Activated CD4-positive, alpha-beta T cell treated with anti-CD3 and anti-CD28 coated beads for 36 hours (primary cell): Measurements from ENCODE around the gene IGF2R. TPM values are rescaled to one million over a fixed set of nuclear protein-coding genes. Genes with fewer than 3 reads are reported as not detected.
A peak's percentile ranks its signal among the peaks of the same experiment; 100 is the strongest.

Experiments
- ATAC-seq: fragments of 200-7000 bp; cut with Tn5 transposase; one replicate; pipeline ENCODE4 v1.10.0; 2021; ENCODE audit warnings: mild to moderate bottlenecking, moderate library complexity
- CTCF ChIA-PET: fragments of 350-600 bp; sonication (Branson Sonifier 250); formaldehyde crosslinking; loops from one replicate; lab custom pipeline; 2021; ENCODE audit warnings: antibody characterized with exemption; lab: Charles Lee
- POLR2A ChIA-PET: fragments of 350-600 bp; sonication (Branson Sonifier 250); formaldehyde crosslinking; loops from one replicate; lab custom pipeline; 2021; ENCODE audit warnings: antibody characterized with exemption, inconsistent platforms; lab: Charles Lee
- DNase-seq: peaks from one replicate; pipeline ENCODE4 v3.0.0-alpha.2; 2020
- H3K27ac Mint-ChIP-seq: one replicate; pipeline ENCODE4 v1.8.0; 2021; ENCODE audit warnings: mixed read lengths
- H3K27me3 Mint-ChIP-seq: one replicate; pipeline ENCODE4 v1.8.0; 2021; ENCODE audit warnings: mixed read lengths
- H3K36me3 Mint-ChIP-seq: one replicate; pipeline ENCODE4 v1.8.0; 2021; ENCODE audit warnings: low read depth, mixed read lengths
- H3K4me1 Mint-ChIP-seq: one replicate; pipeline ENCODE4 v1.8.0; 2021; ENCODE audit warnings: mixed read lengths
- H3K4me3 Mint-ChIP-seq: one replicate; pipeline ENCODE4 v1.8.0; 2021; ENCODE audit warnings: mild to moderate bottlenecking, moderate library complexity, mixed read lengths
- H3K9me3 Mint-ChIP-seq: one replicate; pipeline ENCODE4 v1.8.0; 2021; ENCODE audit warnings: low read depth, mixed read lengths
- intact Hi-C, 2 experiments: fragments of 100-400 bp; cut with DNase I in 1 of 2; cut with micrococcal nuclease in 1 of 2; formaldehyde crosslinking; loops; one replicate each; pipeline versions ENCODE4 v1.14.2 to v1.15.1; 2022 to 2024; cut with DNase I, micrococcal nuclease
- total RNA-seq, 2 experiments: library from RNA; stranded (reverse); gene quantifications; one replicate each; pipeline ENCODE4 v1.2.3, GENCODE V29; 2021

Gene IGF2R
- total RNA-seq, 2 experiments from 2014 or later: 55.6 to 65.6 TPM

DNA sequence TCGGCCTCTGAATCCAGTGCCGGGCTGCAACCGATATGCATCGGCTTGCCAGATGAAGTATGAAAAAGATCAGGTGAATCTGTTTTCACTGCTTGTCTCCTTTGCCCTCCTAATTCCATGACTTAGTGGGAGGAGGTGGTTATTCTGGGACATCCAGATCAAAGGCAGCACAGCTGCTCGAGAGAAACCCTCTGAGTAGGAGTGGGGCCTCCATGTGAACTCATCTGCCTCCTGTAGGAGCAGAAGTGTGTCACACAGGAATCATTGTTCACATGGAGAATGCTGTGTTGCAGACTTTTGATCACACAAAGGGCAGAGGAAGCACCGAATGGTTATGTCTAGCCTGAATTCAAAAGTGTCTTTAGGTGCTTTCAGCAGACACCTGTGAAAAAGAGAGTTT, 79.6 kb downstream of the IGF2R start:
- ATAC-seq (no peak), DNase-seq (no peak)
- peaks cover 89% of the 10 kb centered on the region for H3K36me3 Mint-ChIP-seq
- peaks cover 10% of the 10 kb centered on the region for H3K4me1 Mint-ChIP-seq
- no peaks in the 10 kb centered on the region for H3K27me3 Mint-ChIP-seq
- no peaks in the 10 kb centered on the region for H3K9me3 Mint-ChIP-seq
- no peak overlapping the region for H3K4me3 Mint-ChIP-seq
- POLR2A ChIA-PET: no interaction called here
- intact Hi-C loops: no loop called here
- CTCF ChIA-PET: interaction anchor here (0.6 kb wide), 1 partner anchor 357 kb away, joined by 3 read pairs; no protein-coding TSS in a partner anchor
- no peak overlapping the region for H3K27ac Mint-ChIP-seq

DNA sequence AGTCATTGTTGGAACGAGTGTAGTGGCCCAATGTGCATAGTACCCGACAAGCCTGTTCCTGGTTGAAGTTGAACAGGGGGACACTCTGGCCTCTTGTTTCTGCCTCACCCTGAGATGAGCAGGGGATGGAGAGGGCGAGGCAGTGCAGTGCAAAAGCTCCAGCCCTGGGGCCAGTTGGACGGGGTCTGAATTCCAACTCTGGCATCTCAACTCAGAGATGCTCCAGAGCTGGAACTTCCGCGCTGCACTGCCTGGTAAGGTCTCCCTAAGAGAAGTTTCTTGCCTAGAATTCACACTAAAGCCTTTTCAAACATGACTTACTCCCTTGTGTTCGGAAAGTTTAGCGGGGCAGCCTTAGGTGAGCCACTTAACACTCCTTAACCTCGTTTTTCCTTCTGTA, 80.5 kb downstream of the IGF2R start:
- Mint-ChIP-seq H3K9me3 (no peaks in the 10 kb centered on the region), H3K27me3 (no peaks in the 10 kb centered on the region), H3K27ac (no peak overlapping the region), H3K36me3 (peaks cover 82% of the 10 kb centered on the region), H3K4me1 (peaks cover 10% of the 10 kb centered on the region), H3K4me3 (no peak overlapping the region)
- intact Hi-C loops: no loop called here
- ChIA-PET POLR2A (no interaction called here), CTCF (no interaction called here)
- ATAC-seq (no peak), DNase-seq (no peak)

GRCh38 chr6:160050022-160050421, 81.1 kb downstream of the IGF2R start:
- POLR2A ChIA-PET: no interaction called here
- DNase-seq: no peak
- Mint-ChIP-seq H3K27me3 (no peaks in the 10 kb centered on the region), H3K36me3 (peaks cover 78% of the 10 kb centered on the region), H3K27ac (no peak overlapping the region), H3K4me1 (peaks cover 10% of the 10 kb centered on the region), H3K9me3 (no peaks in the 10 kb centered on the region), H3K4me3 (no peak overlapping the region)
- intact Hi-C loops: no loop called here
- CTCF ChIA-PET: no interaction called here
- no peak for ATAC-seq

- Mint-ChIP-seq H3K9me3 (no peaks in the 10 kb centered on the region), H3K27me3 (no peaks in the 10 kb centered on the region), H3K4me3 (no peak overlapping the region), H3K4me1 (peaks cover 10% of the 10 kb centered on the region), H3K36me3 (peaks cover 70% of the 10 kb centered on the region), H3K27ac (no peak overlapping the region)
- intact Hi-C loops: no loop called here
- ChIA-PET POLR2A (no interaction called here), CTCF (no interaction called here)
- peak; percentile 19 for ATAC-seq
- no peak for DNase-seq
Observed at GRCh38 chr6:160051390-160051789, 82.5 kb downstream of the IGF2R start.

- ATAC-seq (no peak), DNase-seq (no peak)
- POLR2A ChIA-PET: no interaction called here
- peak overlapping the region; percentile 20 for H3K27ac Mint-ChIP-seq
- H3K9me3 Mint-ChIP-seq: no peaks in the 10 kb centered on the region
- intact Hi-C loops: no loop called here
- peaks cover 55% of the 10 kb centered on the region for H3K36me3 Mint-ChIP-seq
- no peak overlapping the region for H3K4me3 Mint-ChIP-seq
- no peaks in the 10 kb centered on the region for H3K27me3 Mint-ChIP-seq
- CTCF ChIA-PET: no interaction called here
- peaks cover 10% of the 10 kb centered on the region for H3K4me1 Mint-ChIP-seq
Observed at GRCh38 chr6:160054271-160054670, 85.4 kb downstream of the IGF2R start.

DNA sequence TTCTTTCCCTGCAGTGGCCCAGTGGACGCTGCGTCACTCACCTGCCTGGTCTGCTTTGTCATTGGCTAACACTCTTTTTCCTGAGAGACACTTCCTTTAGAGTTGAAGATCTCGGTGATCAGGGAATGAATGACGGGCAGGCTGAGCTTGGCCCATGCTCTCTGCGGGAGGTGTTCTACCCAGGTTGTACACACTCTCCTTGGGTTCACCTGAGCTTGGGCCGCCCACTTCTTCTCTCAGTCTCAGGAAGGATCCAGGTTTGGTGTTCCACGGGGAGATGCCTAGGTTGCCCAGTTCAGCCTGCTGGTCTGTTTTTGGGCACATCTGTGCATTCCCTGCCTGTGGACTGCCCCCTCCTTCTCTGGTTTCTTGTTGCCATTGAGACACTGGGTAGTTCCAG, 86.0 kb downstream of the IGF2R start:
- ATAC-seq (no peak), DNase-seq (no peak)
- intact Hi-C loops: no loop called here
- Mint-ChIP-seq H3K4me3 (no peak overlapping the region), H3K27ac (no peak overlapping the region), H3K4me1 (peaks cover 10% of the 10 kb centered on the region), H3K9me3 (no peaks in the 10 kb centered on the region), H3K27me3 (no peaks in the 10 kb centered on the region), H3K36me3 (peaks cover 57% of the 10 kb centered on the region)
- ChIA-PET POLR2A (no interaction called here), CTCF (no interaction called here)

DNA sequence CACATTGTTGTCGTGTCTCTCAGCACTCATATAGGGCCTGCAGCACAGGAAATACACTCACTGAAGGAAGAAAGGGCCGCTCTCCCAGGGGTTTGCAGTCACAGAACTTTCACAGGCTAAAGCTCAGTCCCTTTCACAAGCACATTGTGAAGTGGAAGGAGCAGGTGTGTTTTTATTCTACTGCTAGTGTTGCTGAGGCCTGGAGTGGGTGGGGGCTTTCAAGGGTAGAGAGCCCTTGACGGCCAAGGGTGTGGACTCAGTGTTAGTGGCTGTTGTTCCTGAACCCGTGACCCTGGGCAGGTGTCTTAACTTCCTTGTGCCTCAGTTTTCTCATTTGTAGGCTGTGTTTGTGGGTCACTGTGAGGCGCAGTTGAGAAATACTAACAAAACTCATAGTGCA, 86.5 kb downstream of the IGF2R start:
- no peak for DNase-seq
- no peak overlapping the region for H3K27ac Mint-ChIP-seq
- CTCF ChIA-PET: no interaction called here

DNA sequence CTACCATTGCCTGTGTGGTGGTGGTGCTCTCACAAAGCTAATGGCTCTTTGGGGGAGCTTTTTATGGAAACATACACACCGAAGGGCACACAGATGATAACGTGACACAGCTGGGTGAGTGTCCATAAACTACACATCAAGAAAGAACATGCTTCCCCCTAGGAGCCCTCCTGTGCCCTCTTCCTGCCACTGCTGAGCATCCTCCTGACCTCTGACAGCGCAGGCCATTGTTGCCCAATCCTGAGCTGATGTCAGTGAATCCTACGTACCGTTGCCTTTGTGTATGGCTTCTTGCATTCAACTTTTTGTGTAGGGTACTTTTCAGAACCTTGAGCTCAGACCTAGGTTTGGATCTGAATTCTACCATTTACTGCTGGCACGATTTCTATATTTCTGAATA, 86.9 kb downstream of the IGF2R start:
- no peaks in the 10 kb centered on the region for H3K9me3 Mint-ChIP-seq
- ATAC-seq (no peak), DNase-seq (no peak)
- H3K36me3 Mint-ChIP-seq: peaks cover 54% of the 10 kb centered on the region
- H3K27me3 Mint-ChIP-seq: no peaks in the 10 kb centered on the region
- intact Hi-C loops: no loop called here
- H3K4me3 Mint-ChIP-seq: no peak overlapping the region
- peaks cover 6% of the 10 kb centered on the region for H3K4me1 Mint-ChIP-seq
- POLR2A ChIA-PET: no interaction called here
- CTCF ChIA-PET: no interaction called here
- H3K27ac Mint-ChIP-seq: no peak overlapping the region

More for the DNA sequence above, 86.5 kb downstream of the IGF2R start:
- H3K4me3 Mint-ChIP-seq: no peak overlapping the region
- H3K9me3 Mint-ChIP-seq: no peaks in the 10 kb centered on the region
- peaks cover 10% of the 10 kb centered on the region for H3K4me1 Mint-ChIP-seq
- ATAC-seq: no peak
- H3K36me3 Mint-ChIP-seq: peaks cover 54% of the 10 kb centered on the region
- POLR2A ChIA-PET: no interaction called here
- H3K27me3 Mint-ChIP-seq: no peaks in the 10 kb centered on the region
- intact Hi-C loops: no loop called here

DNA sequence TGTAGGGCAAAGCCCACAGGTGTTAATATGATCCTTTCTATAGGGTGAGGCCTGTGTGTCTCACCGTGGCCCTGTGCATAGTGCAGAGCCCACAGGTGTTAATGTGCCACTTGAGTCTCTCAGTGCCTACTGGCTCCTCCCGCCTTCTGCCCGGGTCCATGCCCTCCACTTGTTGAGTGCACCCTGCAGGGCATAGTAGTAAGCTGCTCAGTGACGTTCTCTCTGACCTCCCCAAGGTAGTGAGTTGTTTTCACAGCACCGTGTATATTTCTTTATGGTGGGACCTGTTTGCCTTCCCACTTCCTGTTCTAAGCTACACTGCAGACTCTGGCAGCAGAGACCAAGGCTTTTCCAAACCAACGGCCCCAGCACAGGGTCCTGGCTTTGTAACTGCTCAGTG, 88.2 kb downstream of the IGF2R start:
- Mint-ChIP-seq H3K27ac (no peak overlapping the region), H3K9me3 (no peaks in the 10 kb centered on the region), H3K36me3 (peaks cover 49% of the 10 kb centered on the region), H3K27me3 (no peaks in the 10 kb centered on the region), H3K4me1 (no peaks in the 10 kb centered on the region), H3K4me3 (no peak overlapping the region)
- no peak for DNase-seq
- CTCF ChIA-PET: no interaction called here
- POLR2A ChIA-PET: no interaction called here
- intact Hi-C loops: no loop called here
- no peak for ATAC-seq

DNA sequence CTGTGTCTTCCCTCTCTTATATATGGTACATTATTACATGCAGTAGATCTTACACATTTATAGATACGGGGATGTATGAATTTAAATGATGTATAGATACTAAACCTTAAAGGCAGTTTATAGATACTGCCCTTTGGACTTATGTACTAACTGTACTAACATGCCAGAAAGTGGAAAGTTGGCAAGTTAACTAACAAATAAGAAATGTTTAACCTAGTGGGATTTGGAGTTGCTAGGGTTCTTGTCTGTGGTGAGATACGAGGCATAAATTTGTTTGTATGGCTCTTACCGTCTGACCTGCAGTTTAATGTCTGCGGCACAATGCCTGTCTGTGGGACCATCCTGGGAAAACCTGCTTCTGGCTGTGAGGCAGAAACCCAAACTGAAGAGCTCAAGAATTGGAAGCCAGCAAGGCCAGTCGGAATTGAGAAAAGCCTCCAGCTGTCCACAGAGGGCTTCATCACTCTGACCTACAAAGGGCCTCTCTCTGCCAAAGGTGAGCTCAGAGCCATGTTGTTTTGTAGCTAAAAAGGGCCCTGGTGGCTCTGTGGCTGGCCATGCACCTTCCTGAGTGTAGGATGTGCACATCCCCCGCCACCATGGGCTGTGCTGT, 89.8 kb downstream of the IGF2R start:
- ChIA-PET POLR2A (no interaction called here), CTCF (interaction anchor here (1.0 kb wide), 2 partner anchors 28 to 93 kb away, joined by 3 read pairs; no protein-coding TSS in a partner anchor)
- no peaks in the 10 kb centered on the region for H3K27me3 Mint-ChIP-seq
- intact Hi-C loops: no loop called here
- DNase-seq (no peak), ATAC-seq (no peak)
- H3K36me3 Mint-ChIP-seq: peaks cover 48% of the 10 kb centered on the region
- no peaks in the 10 kb centered on the region for H3K9me3 Mint-ChIP-seq
- no peak overlapping the region for H3K4me3 Mint-ChIP-seq
- no peak overlapping the region for H3K27ac Mint-ChIP-seq
- no peaks in the 10 kb centered on the region for H3K4me1 Mint-ChIP-seq

DNA sequence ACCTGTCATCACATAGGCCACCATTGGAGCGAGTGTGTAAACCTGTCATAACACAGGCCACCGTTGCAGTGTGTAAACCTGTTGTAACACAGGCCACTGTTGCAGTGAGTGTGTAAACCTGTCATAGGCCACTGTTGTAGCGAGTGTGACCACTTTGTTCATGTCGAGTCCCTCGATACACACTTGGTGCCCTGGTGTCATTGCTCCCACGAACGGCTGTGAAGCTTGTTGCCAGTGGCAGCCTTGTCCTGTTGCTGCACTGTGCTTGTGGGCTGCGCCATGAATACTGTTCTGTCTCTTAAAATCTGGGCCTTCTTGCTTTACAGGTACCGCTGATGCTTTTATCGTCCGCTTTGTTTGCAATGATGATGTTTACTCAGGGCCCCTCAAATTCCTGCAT, 91.3 kb downstream of the IGF2R start:
- Mint-ChIP-seq H3K27ac (no peak overlapping the region), H3K4me1 (no peaks in the 10 kb centered on the region), H3K4me3 (no peak overlapping the region), H3K27me3 (no peaks in the 10 kb centered on the region), H3K9me3 (no peaks in the 10 kb centered on the region), H3K36me3 (peaks cover 57% of the 10 kb centered on the region)
- ChIA-PET POLR2A (no interaction called here), CTCF (interaction anchor here (0.6 kb wide), 1 partner anchor 998 kb away, joined by 3 read pairs; no protein-coding TSS in a partner anchor)
- ATAC-seq (no peak), DNase-seq (no peak)
- intact Hi-C loops: no loop called here

GRCh38 chr6:160060920-160061447, 92.1 kb downstream of the IGF2R start:
- Mint-ChIP-seq H3K4me3 (no peak overlapping the region), H3K27me3 (no peaks in the 10 kb centered on the region), H3K36me3 (peaks cover 58% of the 10 kb centered on the region), H3K27ac (no peak overlapping the region), H3K4me1 (no peaks in the 10 kb centered on the region), H3K9me3 (no peaks in the 10 kb centered on the region)
- no peak for DNase-seq
- ChIA-PET CTCF (interaction anchor here (0.6 kb wide), 1 partner anchor 999 kb away, joined by 3 read pairs; no protein-coding TSS in a partner anchor), POLR2A (no interaction called here)
- no peak for ATAC-seq
- intact Hi-C loops: no loop called here
